ENCODE measurements around the gene PRR22.

- TF ChIP-seq EP300 (IDR thresholded peaks at IDR 0.05; ENCODE audit: borderline replicate concordance) (no peak), REST (IDR thresholded peaks at IDR 0.05; ENCODE audit: low read depth) (no peak), TEAD4 (IDR thresholded peaks at IDR 0.05) (no peak), TAF1 (IDR thresholded peaks at IDR 0.05; ENCODE audit: low read depth) (no peak), MAX (IDR thresholded peaks at IDR 0.05) (no peak), YY1 (IDR thresholded peaks at IDR 0.05; ENCODE audit: low read depth) (no peak), RAD21 (IDR thresholded peaks at IDR 0.05; ENCODE audit: low read depth) (no peak), CEBPB (IDR thresholded peaks at IDR 0.05) (no peak), FOXM1 (IDR thresholded peaks at IDR 0.05; ENCODE audit: borderline replicate concordance, low read depth) (no peak), TCF12 (IDR thresholded peaks at IDR 0.05; ENCODE audit: low read depth) (no peak), USF1 (IDR thresholded peaks at IDR 0.05) (no peak), NFIC (IDR thresholded peaks at IDR 0.05) (no peak)
These were observed 43.5 kb upstream of the PRR22 start for GRCh38 chr19:5827891-5828660.

Data from Ishikawa (cell line).